ENCODE data around the gene PTPA. TPM values are rescaled to one million over a fixed set of nuclear protein-coding genes. Genes with fewer than 3 reads are reported as not detected.

The PTPA gene
- total RNA-seq, 1 experiment from 2014 or later, result 62.7 TPM

- H3K9me2 ChIP-seq (replicated peaks; ENCODE audit: insufficient read depth, low read length), result no peaks in the 10 kb centered on the region
- peak overlapping the region; percentile 100 for H3K27ac ChIP-seq (ENCODE audit: low read length)
- H3K9me3 ChIP-seq (ENCODE audit: low read length), result no peaks in the 10 kb centered on the region
- H3K4me2 ChIP-seq (ENCODE audit: low read depth, low read length, poor library complexity, severe bottlenecking), result peak overlapping the region; percentile 99
- no peaks in the 10 kb centered on the region; the same call in 1 of the 2 replicates for H3K79me2 ChIP-seq (ENCODE audit: low read length)
- peaks cover 7% of the 10 kb centered on the region; the same call in 1 of the 2 replicates for H3K36me3 ChIP-seq (ENCODE audit: insufficient read depth, low read length)
- peak overlapping the region; percentile 7; the same call in 1 of the 2 replicates for H2AFZ ChIP-seq (ENCODE audit: low read length)
- peak; percentile 94 for DNase-seq
- H3K4me3 ChIP-seq (ENCODE audit: low read length), result peak overlapping the region; percentile 69
- H4K20me1 ChIP-seq (ENCODE audit: insufficient read depth, low read depth, low read length), result no peaks in the 10 kb centered on the region
- peaks cover 50% of the 10 kb centered on the region for H3K4me1 ChIP-seq (ENCODE audit: low read length)
- H3K27me3 ChIP-seq (ENCODE audit: low read length), result no peaks in the 10 kb centered on the region
- H3K9ac ChIP-seq (ENCODE audit: low read length), result peak overlapping the region; percentile 94
Observed at GRCh38 chr9:129139233-129139992, 28.2 kb downstream of the PTPA start.

GRCh38 chr9:129139993-129140396 lies 28.8 kb downstream of the PTPA start:
- H4K20me1 ChIP-seq (ENCODE audit: insufficient read depth, low read depth, low read length), result no peaks in the 10 kb centered on the region
- no peak overlapping the region; the same call in 1 of the 2 replicates for H2AFZ ChIP-seq (ENCODE audit: low read length)
- no peaks in the 10 kb centered on the region for H3K9me3 ChIP-seq (ENCODE audit: low read length)
- peak overlapping the region; percentile 99 for H3K4me2 ChIP-seq (ENCODE audit: low read depth, low read length, poor library complexity, severe bottlenecking)
- no peaks in the 10 kb centered on the region for H3K27me3 ChIP-seq (ENCODE audit: low read length)
- peak overlapping the region; percentile 94 for H3K9ac ChIP-seq (ENCODE audit: low read length)
- peak overlapping the region; percentile 69 for H3K4me3 ChIP-seq (ENCODE audit: low read length)
- H3K79me2 ChIP-seq (ENCODE audit: low read length), result no peaks in the 10 kb centered on the region; the same call in 1 of the 2 replicates
- DNase-seq, result peak; percentile 99
- H3K4me1 ChIP-seq (ENCODE audit: low read length), result peaks cover 50% of the 10 kb centered on the region
- peaks cover 7% of the 10 kb centered on the region; the same call in 1 of the 2 replicates for H3K36me3 ChIP-seq (ENCODE audit: insufficient read depth, low read length)
- peak overlapping the region; percentile 100 for H3K27ac ChIP-seq (ENCODE audit: low read length)
- H3K9me2 ChIP-seq (replicated peaks; ENCODE audit: insufficient read depth, low read length), result no peaks in the 10 kb centered on the region

- peaks cover 50% of the 10 kb centered on the region for H3K4me1 ChIP-seq (ENCODE audit: low read length)
- H2AFZ ChIP-seq (ENCODE audit: low read length), result no peak overlapping the region; the same call in 1 of the 2 replicates
- H3K36me3 ChIP-seq (ENCODE audit: insufficient read depth, low read length), result peaks cover 7% of the 10 kb centered on the region; the same call in 1 of the 2 replicates
- H3K79me2 ChIP-seq (ENCODE audit: low read length), result no peaks in the 10 kb centered on the region; the same call in 1 of the 2 replicates
- H3K27ac ChIP-seq (ENCODE audit: low read length), result peak overlapping the region; percentile 100
- H3K4me2 ChIP-seq (ENCODE audit: low read depth, low read length, poor library complexity, severe bottlenecking), result peak overlapping the region; percentile 99
- peak overlapping the region; percentile 94 for H3K9ac ChIP-seq (ENCODE audit: low read length)
- peak overlapping the region; percentile 69 for H3K4me3 ChIP-seq (ENCODE audit: low read length)
- no peaks in the 10 kb centered on the region for H3K9me2 ChIP-seq (replicated peaks; ENCODE audit: insufficient read depth, low read length)
- DNase-seq, result peak; percentile 84
- H3K9me3 ChIP-seq (ENCODE audit: low read length), result no peaks in the 10 kb centered on the region
- H4K20me1 ChIP-seq (ENCODE audit: insufficient read depth, low read depth, low read length), result no peaks in the 10 kb centered on the region
- no peaks in the 10 kb centered on the region for H3K27me3 ChIP-seq (ENCODE audit: low read length)
Observed at GRCh38 chr9:129140397-129141065, 29.3 kb downstream of the PTPA start.

- H3K9ac ChIP-seq (ENCODE audit: low read length), result peak overlapping the region; percentile 94
- H3K27me3 ChIP-seq (ENCODE audit: low read length), result no peaks in the 10 kb centered on the region
- H2AFZ ChIP-seq (ENCODE audit: low read length), result no peak overlapping the region
- no peaks in the 10 kb centered on the region for H4K20me1 ChIP-seq (ENCODE audit: insufficient read depth, low read depth, low read length)
- peak overlapping the region; percentile 100 for H3K27ac ChIP-seq (ENCODE audit: low read length)
- peak; percentile 79 for DNase-seq
- peaks cover 50% of the 10 kb centered on the region for H3K4me1 ChIP-seq (ENCODE audit: low read length)
- peak overlapping the region; percentile 99 for H3K4me2 ChIP-seq (ENCODE audit: low read depth, low read length, poor library complexity, severe bottlenecking)
- H3K4me3 ChIP-seq (ENCODE audit: low read length), result peak overlapping the region; percentile 58
- H3K79me2 ChIP-seq (ENCODE audit: low read length), result no peaks in the 10 kb centered on the region; the same call in 1 of the 2 replicates
- H3K9me3 ChIP-seq (ENCODE audit: low read length), result no peaks in the 10 kb centered on the region
- peaks cover 7% of the 10 kb centered on the region; the same call in 1 of the 2 replicates for H3K36me3 ChIP-seq (ENCODE audit: insufficient read depth, low read length)
- no peaks in the 10 kb centered on the region for H3K9me2 ChIP-seq (replicated peaks; ENCODE audit: insufficient read depth, low read length)
Observed at GRCh38 chr9:129141066-129142041, 30.1 kb downstream of the PTPA start.

GRCh38 chr9:129142138-129142935 lies 31.1 kb downstream of the PTPA start:
- Histone ChIP-seq H3K79me2 (ENCODE audit: low read length) (no peaks in the 10 kb centered on the region; the same call in 1 of the 2 replicates), H3K9me3 (ENCODE audit: low read length) (no peaks in the 10 kb centered on the region), H3K4me1 (ENCODE audit: low read length) (peaks cover 53% of the 10 kb centered on the region), H3K4me2 (ENCODE audit: low read depth, low read length, poor library complexity, severe bottlenecking) (peak overlapping the region; percentile 99), H3K9ac (ENCODE audit: low read length) (peak overlapping the region; percentile 94), H3K27ac (ENCODE audit: low read length) (peak overlapping the region; percentile 100), H3K4me3 (ENCODE audit: low read length) (peak overlapping the region; percentile 49), H4K20me1 (ENCODE audit: insufficient read depth, low read depth, low read length) (no peaks in the 10 kb centered on the region), H3K27me3 (ENCODE audit: low read length) (no peaks in the 10 kb centered on the region), H3K9me2 (replicated peaks; ENCODE audit: insufficient read depth, low read length) (no peaks in the 10 kb centered on the region), H2AFZ (ENCODE audit: low read length) (no peak overlapping the region), H3K36me3 (ENCODE audit: insufficient read depth, low read length) (peaks cover 7% of the 10 kb centered on the region; the same call in 1 of the 2 replicates)
- DNase-seq, result peak; percentile 57

DNA sequence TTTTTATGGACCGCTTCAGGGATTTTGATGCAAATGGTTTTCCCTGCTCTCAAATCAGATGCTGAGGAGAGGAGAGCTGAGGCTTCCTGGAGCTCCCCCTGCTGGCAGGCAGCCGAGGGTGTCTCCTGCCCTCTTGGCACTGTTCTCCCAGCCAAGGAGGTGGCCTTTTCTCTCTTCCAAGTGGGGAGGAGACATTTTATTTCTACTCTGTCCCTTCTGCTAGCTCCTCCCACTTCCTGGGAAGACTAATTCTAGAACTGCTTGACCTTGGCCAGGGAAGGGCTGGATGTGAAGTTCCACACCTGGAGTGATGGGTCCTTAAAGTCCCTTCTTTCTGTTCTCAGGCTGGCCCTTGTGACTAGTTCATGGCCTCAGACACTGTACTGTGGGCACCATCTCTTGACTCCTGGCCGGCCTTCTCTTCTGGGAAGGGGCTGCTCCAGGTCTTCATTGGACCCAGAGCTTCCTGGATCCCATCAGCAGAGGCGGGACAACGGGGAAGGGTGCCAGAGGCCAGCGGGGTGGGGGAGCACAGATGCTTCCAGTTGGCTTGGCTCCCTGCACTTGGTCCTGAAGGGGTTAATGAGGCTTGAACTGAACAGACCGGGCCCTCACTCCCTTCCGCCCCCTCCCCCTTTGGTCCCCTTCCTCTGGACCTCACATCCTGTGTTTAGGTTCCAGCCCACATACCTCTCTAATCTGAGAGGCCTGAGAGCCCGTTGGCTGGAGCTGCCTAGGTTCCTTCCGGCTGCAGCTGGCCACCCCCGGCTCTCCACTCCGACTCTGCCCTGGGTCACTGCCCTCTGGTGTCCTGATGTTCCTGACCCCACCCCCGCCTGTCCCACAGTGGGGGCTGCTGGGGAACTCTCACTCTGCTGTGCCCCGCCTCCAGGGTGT lies 32.1 kb downstream of the PTPA start:
- Histone ChIP-seq H3K4me1 (ENCODE audit: low read length) (peaks cover 53% of the 10 kb centered on the region), H3K4me2 (ENCODE audit: low read depth, low read length, poor library complexity, severe bottlenecking) (peak overlapping the region; percentile 99), H3K9ac (ENCODE audit: low read length) (peak overlapping the region; percentile 94)

More for the DNA sequence above, 32.1 kb downstream of the PTPA start:
- DNase-seq, result peak; percentile 92
- H3K27me3 ChIP-seq (ENCODE audit: low read length), result no peaks in the 10 kb centered on the region
- H3K27ac ChIP-seq (ENCODE audit: low read length), result peak overlapping the region; percentile 100
- no peaks in the 10 kb centered on the region for H3K9me2 ChIP-seq (replicated peaks; ENCODE audit: insufficient read depth, low read length)
- H3K9me3 ChIP-seq (ENCODE audit: low read length), result no peaks in the 10 kb centered on the region
- H3K36me3 ChIP-seq (ENCODE audit: insufficient read depth, low read length), result peaks cover 7% of the 10 kb centered on the region; the same call in 1 of the 2 replicates
- H4K20me1 ChIP-seq (ENCODE audit: insufficient read depth, low read depth, low read length), result no peaks in the 10 kb centered on the region
- H3K4me3 ChIP-seq (ENCODE audit: low read length), result peak overlapping the region; percentile 49; the same call in 1 of the 2 replicates
- no peaks in the 10 kb centered on the region; the same call in 1 of the 2 replicates for H3K79me2 ChIP-seq (ENCODE audit: low read length)
- no peak overlapping the region for H2AFZ ChIP-seq (ENCODE audit: low read length)

Data from Karpas-422 (cell line).